ES-I3 (cell line): ENCODE results near the gene FAM181A.

Experiments used
- H3K36me3 ChIP-seq: 2 replicates; pipeline ENCODE4 v1.6.1; 2013; ENCODE audit warnings: mild to moderate bottlenecking, low read length, control low read depth, moderate library complexity; ENCODE audit not compliant: insufficient read depth
- H3K4me1 ChIP-seq: 2 replicates; pipeline ENCODE4 v1.6.1; 2013; ENCODE audit warnings: mild to moderate bottlenecking, control low read depth, low read length; ENCODE audit not compliant: insufficient read depth
- H3K9ac ChIP-seq: 2 replicates; pipeline ENCODE4 v1.6.1; 2013; ENCODE audit warnings: low read depth, mild to moderate bottlenecking, low read length, moderate library complexity
- H3K9me3 ChIP-seq: 2 replicates; pipeline ENCODE4 v1.6.1; 2013; ENCODE audit warnings: mild to moderate bottlenecking, low read length, moderate library complexity; ENCODE audit not compliant: control insufficient read depth, insufficient read depth

The FAM181A gene

GRCh38 chr14:93895023-93895604, 32.0 kb upstream of the FAM181A start:
- no peak overlapping the region for H3K9ac ChIP-seq

GRCh38 chr14:93897476-93897845, 29.7 kb upstream of the FAM181A start:
- Histone ChIP-seq H3K4me1 (peaks cover 14% of the 10 kb centered on the region; the same call in 1 of the 2 replicates), H3K36me3 (no peaks in the 10 kb centered on the region), H3K9me3 (no peaks in the 10 kb centered on the region), H3K9ac (no peak overlapping the region)

More at GRCh38 chr14:93895023-93895604, 32.0 kb upstream of the FAM181A start:
- Histone ChIP-seq H3K36me3 (no peaks in the 10 kb centered on the region), H3K4me1 (peaks cover 14% of the 10 kb centered on the region; the same call in 1 of the 2 replicates), H3K9me3 (no peaks in the 10 kb centered on the region)

- no peaks in the 10 kb centered on the region for H3K9me3 ChIP-seq
- peaks cover 14% of the 10 kb centered on the region; the same call in 1 of the 2 replicates for H3K4me1 ChIP-seq
- H3K36me3 ChIP-seq = no peaks in the 10 kb centered on the region
- no peak overlapping the region for H3K9ac ChIP-seq
Measured at GRCh38 chr14:93898081-93898611, 29.0 kb upstream of the FAM181A start.

GRCh38 chr14:93898731-93899130, 28.4 kb upstream of the FAM181A start:
- peaks cover 8% of the 10 kb centered on the region; the same call in 1 of the 2 replicates for H3K4me1 ChIP-seq
- no peaks in the 10 kb centered on the region for H3K36me3 ChIP-seq
- no peak overlapping the region for H3K9ac ChIP-seq
- H3K9me3 ChIP-seq = no peaks in the 10 kb centered on the region

GRCh38 chr14:93901813-93902212, 25.3 kb upstream of the FAM181A start:
- Histone ChIP-seq H3K9ac (no peak overlapping the region), H3K4me1 (peaks cover 9% of the 10 kb centered on the region; the same call in 1 of the 2 replicates), H3K36me3 (no peaks in the 10 kb centered on the region), H3K9me3 (peaks cover 2% of the 10 kb centered on the region; the same call in 1 of the 2 replicates)

GRCh38 chr14:93902619-93903307, 24.4 kb upstream of the FAM181A start:
- Histone ChIP-seq H3K9me3 (peaks cover 2% of the 10 kb centered on the region; the same call in 1 of the 2 replicates), H3K4me1 (peaks cover 9% of the 10 kb centered on the region; the same call in 1 of the 2 replicates), H3K36me3 (no peaks in the 10 kb centered on the region), H3K9ac (no peak overlapping the region)

GRCh38 chr14:93903342-93904184, 23.6 kb upstream of the FAM181A start:
- Histone ChIP-seq H3K36me3 (no peaks in the 10 kb centered on the region), H3K9me3 (peaks cover 2% of the 10 kb centered on the region; the same call in 1 of the 2 replicates), H3K4me1 (peaks cover 9% of the 10 kb centered on the region; the same call in 1 of the 2 replicates), H3K9ac (no peak overlapping the region)

GRCh38 chr14:93905623-93906022, 21.5 kb upstream of the FAM181A start:
- Histone ChIP-seq H3K4me1 (peaks cover 9% of the 10 kb centered on the region; the same call in 1 of the 2 replicates), H3K9ac (no peak overlapping the region), H3K9me3 (peaks cover 2% of the 10 kb centered on the region; the same call in 1 of the 2 replicates), H3K36me3 (no peaks in the 10 kb centered on the region)

- Histone ChIP-seq H3K36me3 (no peaks in the 10 kb centered on the region), H3K4me1 (peaks cover 9% of the 10 kb centered on the region; the same call in 1 of the 2 replicates), H3K9me3 (peaks cover 2% of the 10 kb centered on the region; the same call in 1 of the 2 replicates), H3K9ac (no peak overlapping the region)
Measured at GRCh38 chr14:93906341-93907329, 20.5 kb upstream of the FAM181A start.

- Histone ChIP-seq H3K9ac (no peak overlapping the region), H3K36me3 (no peaks in the 10 kb centered on the region), H3K9me3 (peaks cover 2% of the 10 kb centered on the region; the same call in 1 of the 2 replicates), H3K4me1 (peaks cover 9% of the 10 kb centered on the region; the same call in 1 of the 2 replicates)
Measured at GRCh38 chr14:93909429-93910128, 17.6 kb upstream of the FAM181A start.

- H3K9me3 ChIP-seq = no peaks in the 10 kb centered on the region
- H3K36me3 ChIP-seq = no peaks in the 10 kb centered on the region
- H3K9ac ChIP-seq = no peak overlapping the region
- H3K4me1 ChIP-seq = no peaks in the 10 kb centered on the region
Measured at GRCh38 chr14:93911975-93912615, 15.0 kb upstream of the FAM181A start.

- no peaks in the 10 kb centered on the region for H3K4me1 ChIP-seq
Measured at GRCh38 chr14:93912782-93913181, 14.4 kb upstream of the FAM181A start.

More at GRCh38 chr14:93912782-93913181, 14.4 kb upstream of the FAM181A start:
- H3K36me3 ChIP-seq = no peaks in the 10 kb centered on the region
- H3K9ac ChIP-seq = no peak overlapping the region
- H3K9me3 ChIP-seq = no peaks in the 10 kb centered on the region
